Endothelial cell of umbilical vein (primary cell): Measurements from ENCODE around the gene TRAF1. TPM values are rescaled to one million over a fixed set of nuclear protein-coding genes. Genes with fewer than 3 reads are reported as not detected.
A peak's percentile ranks its signal among the peaks of the same experiment; 100 is the strongest.

Experiments used
- BruUV-seq: library from RNA; stranded (reverse); fragments of 400-500 nt; replicated peaks from 2 replicates; lab custom pipeline; 2021; lab: Mats Ljungman, UMichigan
- CTCF ChIA-PET: fragments of 300-600, 350-600 bp; sonication (Branson Sonifier 250); formaldehyde crosslinking; loops from one replicate; lab custom pipeline; 2021; ENCODE audit warnings: antibody characterized with exemption, inconsistent platforms; lab: Charles Lee
- POLR2A ChIA-PET: fragments of 300-600, 350-600 bp; sonication (Branson Sonifier 250); formaldehyde crosslinking; loops from one replicate; lab custom pipeline; 2021; ENCODE audit warnings: antibody characterized with exemption, inconsistent platforms; lab: Charles Lee
- DNase-seq: peaks from one replicate; pipeline ENCODE4 v3.0.0-alpha.2; 2011; ENCODE audit warnings: low read depth, low spot score
- FAIRE-seq: peaks from 2 replicates; lab custom pipeline; 2011; peaks lifted over from hg19 to GRCh38; lab: Jason Lieb, UNC
- H2AFZ ChIP-seq: 2 replicates; pipeline ENCODE4 v1.6.0; 2012; ENCODE audit warnings: low read depth, low read length, control low read depth, inconsistent platforms
- H3K27ac ChIP-seq: 2 replicates; pipeline ENCODE4 v1.5.1; 2011; ENCODE audit warnings: low read depth, mild to moderate bottlenecking, control low read depth, low read length, moderate library complexity; ENCODE audit not compliant: insufficient read depth
- H3K27me3 ChIP-seq, 2 experiments: 2 replicates each; pipeline versions ENCODE4 v1.6.0 to v1.6.1; 2011; ENCODE audit warnings: low read length in 2 of 2, mixed read lengths in 1 of 2; ENCODE audit not compliant: control insufficient read depth in 2 of 2, insufficient read depth in 2 of 2
- H3K36me3 ChIP-seq, 2 experiments: 2 replicates in 1 of 2; 3 replicates in 1 of 2; pipeline ENCODE4 v1.5.1; 2011; ENCODE audit warnings: low read length in 2 of 2, mild to moderate bottlenecking in 1 of 2, moderate library complexity in 1 of 2; ENCODE audit not compliant: control insufficient read depth in 2 of 2, insufficient read depth in 2 of 2; ENCODE audit errors: extremely low read depth in 1 of 2
- H3K4me1 ChIP-seq: 3 replicates; pipeline ENCODE4 v1.5.1; 2011; ENCODE audit warnings: mild to moderate bottlenecking, low read length; ENCODE audit not compliant: control insufficient read depth, insufficient read depth; ENCODE audit errors: extremely low read depth
- H3K4me2 ChIP-seq: 2 replicates; pipeline ENCODE4 v1.6.1; 2011; ENCODE audit warnings: low read length, control low read depth, mixed read lengths; ENCODE audit not compliant: insufficient read depth
- H3K4me3 ChIP-seq, 3 experiments: fragments of 200-600 bp in 1 of 3; sonication (generic), shearing (Covaris generic) in 1 of 3; replicated peaks in 1 of 3; 2 replicates each; pipeline ENCODE4 v1.5.1; 2011 to 2016; ENCODE audit warnings: control low read depth in 3 of 3, low read length in 3 of 3, mild to moderate bottlenecking in 2 of 3, inconsistent platforms in 1 of 3, low read depth in 1 of 3, moderate library complexity in 1 of 3; ENCODE audit not compliant: insufficient read depth in 1 of 3
- H3K79me2 ChIP-seq: 2 replicates; pipeline ENCODE4 v1.6.0; 2012; ENCODE audit warnings: low read length, inconsistent platforms; ENCODE audit not compliant: control insufficient read depth, insufficient read depth
- H3K9ac ChIP-seq: replicated peaks from 2 replicates; pipeline ENCODE3; 2011; ENCODE audit warnings: low read length, control low read depth; ENCODE audit not compliant: insufficient read depth; ENCODE audit errors: extremely low read depth
- H3K9me1 ChIP-seq: replicated peaks from 3 replicates; pipeline ENCODE4 v1.6.0; 2011; ENCODE audit warnings: mild to moderate bottlenecking, low read length; ENCODE audit not compliant: control insufficient read depth, insufficient read depth; ENCODE audit errors: extremely low read depth
- H3K9me3 ChIP-seq: replicated peaks from 2 replicates; pipeline ENCODE4 v1.5.1; 2012; ENCODE audit warnings: low read length, inconsistent platforms; ENCODE audit not compliant: control insufficient read depth, insufficient read depth
- H4K20me1 ChIP-seq: replicated peaks from 2 replicates; pipeline ENCODE3; 2011; ENCODE audit warnings: mild to moderate bottlenecking, low read length; ENCODE audit not compliant: control insufficient read depth, insufficient read depth; ENCODE audit errors: extremely low read depth
- EZH2 ChIP-seq: IDR thresholded peaks from 2 replicates; pipeline ENCODE4 v1.6.1; 2012; ENCODE audit warnings: borderline replicate concordance, low read depth, mild to moderate bottlenecking, moderate library complexity, low read length, inconsistent platforms; ENCODE audit not compliant: severe bottlenecking
- FOS ChIP-seq: IDR thresholded peaks from 2 replicates; pipeline ENCODE4 v1.6.1; 2011; ENCODE audit warnings: mild to moderate bottlenecking, low read length, moderate library complexity, borderline replicate concordance; ENCODE audit not compliant: insufficient read depth
- GATA2 ChIP-seq: IDR thresholded peaks from 2 replicates; pipeline ENCODE4 v1.7.0; 2011; ENCODE audit warnings: low read depth, mild to moderate bottlenecking, moderate library complexity, mixed read lengths, low read length; ENCODE audit not compliant: insufficient read length, insufficient read depth
- JUN ChIP-seq: IDR thresholded peaks from 2 replicates; pipeline ENCODE4 v1.6.1; 2011; ENCODE audit warnings: borderline replicate concordance, low read depth; ENCODE audit not compliant: insufficient read length, insufficient read depth
- MYC ChIP-seq: IDR thresholded peaks from one replicate; pipeline ENCODE4 v1.6.1; 2011; ENCODE audit warnings: mild to moderate bottlenecking, low read depth, low read length
- POLR2A ChIP-seq: IDR thresholded peaks from 2 replicates; pipeline ENCODE4 v1.6.1; 2012; ENCODE audit warnings: low read depth, mild to moderate bottlenecking, control low read depth, low read length
- POLR2AphosphoS5 ChIP-seq: IDR thresholded peaks from 2 replicates; pipeline ENCODE4 v1.6.1; 2012; ENCODE audit warnings: low read depth, mild to moderate bottlenecking, control low read depth, low read length, moderate library complexity; ENCODE audit not compliant: insufficient read depth
- dilution Hi-C: fragments of 300-500 bp; cut with MboI; formaldehyde crosslinking; loops from one replicate; pipeline ENCODE4 v1.15.0; 2019; ENCODE audit warnings: low sequenced_read_pairs; ENCODE audit not compliant: extremely low pct_ligation_motif_present
- intact Hi-C: fragments of 100-400 bp; cut with micrococcal nuclease; formaldehyde crosslinking; loops from one replicate; pipeline ENCODE4 v1.10.0; 2022
- polyA plus RNA-seq, 4 experiments: library from polyadenylated mRNA; depleted of rRNA in 3 of 4; stranded (reverse) in 3 of 4; unstranded in 1 of 4; fragments of >200 nt; gene quantifications; 2 replicates each; pipeline versions ENCODE4 v1.2.1 to v1.2.3, GENCODE V29; 2011 to 2012; ENCODE audit warnings: missing spikeins in 1 of 4
- total RNA-seq: library from RNA; stranded (reverse); gene quantifications from 2 replicates; pipeline ENCODE4 v1.2.3, GENCODE V29; 2021
- TF ChIP-seq, protein P1 (sequence below), 2 donors: IDR thresholded peaks; 1 replicate in 1 of 2; 2 replicates in 1 of 2; pipeline ENCODE4 v1.5.1; 2011; ENCODE audit warnings: low read length in 2 of 2, mild to moderate bottlenecking in 2 of 2, moderate library complexity in 2 of 2, control low read depth in 1 of 2, inconsistent platforms in 1 of 2, low read depth in 1 of 2; ENCODE audit not compliant: insufficient read depth in 1 of 2; ENCODE audit errors: extremely low read depth in 1 of 2
- TF ChIP-seq, protein P2 (sequence below): IDR thresholded peaks from 2 replicates; pipeline ENCODE4 v1.6.1; 2011; ENCODE audit not compliant: insufficient read depth, insufficient read length

Gene TRAF1
- total and polyA plus RNA-seq, 2 donors (not counting 3 experiments of a cell fraction or from before 2014, with no cell fraction given), result 2.0 to 2.6 TPM

GRCh38 chr9:120944948-120945347, 18.4 kb upstream of the TRAF1 start:
- BruUV-seq, result no TSS peak
- Histone ChIP-seq H3K4me1 (peaks cover 52% of the 10 kb centered on the region), H3K79me2 (no peaks in the 10 kb centered on the region), H3K4me3 (no peak overlapping the region), H3K9ac (no peak overlapping the region), H3K27ac (no peak overlapping the region), H3K4me2 (no peak overlapping the region), H3K27me3 (no peaks in the 10 kb centered on the region), H3K9me1 (no peaks in the 10 kb centered on the region), H2AFZ (peak overlapping the region; percentile 69), H4K20me1 (no peaks in the 10 kb centered on the region), H3K36me3 (no peaks in the 10 kb centered on the region), H3K9me3 (no peaks in the 10 kb centered on the region)
- ChIA-PET POLR2A (no interaction called here), CTCF (interaction anchor here (1.7 kb wide), 1 partner anchor 36 kb away, joined by 7 read pairs; no protein-coding TSS in a partner anchor)
- dilution Hi-C loops, result no loop called here
- intact Hi-C loops, result no loop called here
- DNase-seq (no peak), FAIRE-seq (no peak)
- TF ChIP-seq EZH2 (no peak), POLR2A (no peak), GATA2 (no peak), POLR2AphosphoS5 (no peak), MYC (no peak), FOS (no peak), JUN (no peak)
- TF ChIP-seq, protein P1, sequence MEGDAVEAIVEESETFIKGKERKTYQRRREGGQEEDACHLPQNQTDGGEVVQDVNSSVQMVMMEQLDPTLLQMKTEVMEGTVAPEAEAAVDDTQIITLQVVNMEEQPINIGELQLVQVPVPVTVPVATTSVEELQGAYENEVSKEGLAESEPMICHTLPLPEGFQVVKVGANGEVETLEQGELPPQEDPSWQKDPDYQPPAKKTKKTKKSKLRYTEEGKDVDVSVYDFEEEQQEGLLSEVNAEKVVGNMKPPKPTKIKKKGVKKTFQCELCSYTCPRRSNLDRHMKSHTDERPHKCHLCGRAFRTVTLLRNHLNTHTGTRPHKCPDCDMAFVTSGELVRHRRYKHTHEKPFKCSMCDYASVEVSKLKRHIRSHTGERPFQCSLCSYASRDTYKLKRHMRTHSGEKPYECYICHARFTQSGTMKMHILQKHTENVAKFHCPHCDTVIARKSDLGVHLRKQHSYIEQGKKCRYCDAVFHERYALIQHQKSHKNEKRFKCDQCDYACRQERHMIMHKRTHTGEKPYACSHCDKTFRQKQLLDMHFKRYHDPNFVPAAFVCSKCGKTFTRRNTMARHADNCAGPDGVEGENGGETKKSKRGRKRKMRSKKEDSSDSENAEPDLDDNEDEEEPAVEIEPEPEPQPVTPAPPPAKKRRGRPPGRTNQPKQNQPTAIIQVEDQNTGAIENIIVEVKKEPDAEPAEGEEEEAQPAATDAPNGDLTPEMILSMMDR (IDR thresholded peaks at IDR 0.05; ENCODE audit: extremely low read depth in 1 of 2, insufficient read depth in 1 of 2, low read depth in 1 of 2, low read length in 2 of 2), result no peak
- TF ChIP-seq, protein P2, sequence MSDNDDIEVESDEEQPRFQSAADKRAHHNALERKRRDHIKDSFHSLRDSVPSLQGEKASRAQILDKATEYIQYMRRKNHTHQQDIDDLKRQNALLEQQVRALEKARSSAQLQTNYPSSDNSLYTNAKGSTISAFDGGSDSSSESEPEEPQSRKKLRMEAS, result no peak
